Measurements from ENCODE around the gene JAK2.
A peak's percentile ranks its signal among the peaks of the same experiment; 100 is the strongest.
"Not testable (repeated sequence)": the region's sequence is repeated elsewhere in the genome, so short reads cannot be mapped to it uniquely, and the experiment has no call there.

JAK2 gene

GRCh38 chr9:4982721-4983482 lies 2.2 kb upstream of the JAK2 start:
- no peak for DNase-seq

- DNase-seq, result no peak
These were observed 1.4 kb upstream of the JAK2 start for GRCh38 chr9:4983601-4984165.

GRCh38 chr9:4984171-4984620 lies 876 bp upstream of the JAK2 start:
- DNase-seq, result no peak

GRCh38 chr9:4985386-4986266 lies 554 bp downstream of the JAK2 start:
- DNase-seq, result peak; percentile 39

GRCh38 chr9:4986296-4986695 lies 1.2 kb downstream of the JAK2 start:
- DNase-seq, result no peak

- DNase-seq, result no peak
These were observed 1.7 kb downstream of the JAK2 start for GRCh38 chr9:4986783-4987182.

- peak; percentile 69 for DNase-seq
These were observed 2.9 kb downstream of the JAK2 start for GRCh38 chr9:4987961-4988421.

- DNase-seq, result no peak
These were observed 7.8 kb downstream of the JAK2 start for GRCh38 chr9:4992872-4993271.

GRCh38 chr9:4994166-4994890 lies 9.3 kb downstream of the JAK2 start:
- no peak for DNase-seq

GRCh38 chr9:4997196-4997595 lies 12.1 kb downstream of the JAK2 start:
- peak; percentile 18 for DNase-seq

GRCh38 chr9:4997631-4998030 lies 12.6 kb downstream of the JAK2 start:
- DNase-seq, result no peak

- DNase-seq, result peak; percentile 59
These were observed 17.7 kb downstream of the JAK2 start for GRCh38 chr9:5002811-5003210.

GRCh38 chr9:5004481-5004880 lies 19.4 kb downstream of the JAK2 start:
- no peak for DNase-seq

- peak; percentile 8 for DNase-seq
These were observed 23.1 kb downstream of the JAK2 start for GRCh38 chr9:5008202-5008601.

- DNase-seq, result no peak
These were observed 28.3 kb downstream of the JAK2 start for GRCh38 chr9:5013374-5013773.

- DNase-seq, result no peak
These were observed 30.9 kb downstream of the JAK2 start for GRCh38 chr9:5015934-5016333.

- DNase-seq, result peak; percentile 2
These were observed 40.3 kb downstream of the JAK2 start for GRCh38 chr9:5025416-5025815.

- not testable (repeated sequence) for DNase-seq
These were observed 46.9 kb downstream of the JAK2 start for GRCh38 chr9:5031941-5032340.

- no peak for DNase-seq
These were observed 55.8 kb downstream of the JAK2 start for GRCh38 chr9:5040730-5041389.

- no peak for DNase-seq
These were observed 56.5 kb downstream of the JAK2 start for GRCh38 chr9:5041390-5042115.

- DNase-seq, result no peak
These were observed 57.6 kb downstream of the JAK2 start for GRCh38 chr9:5042661-5043178.
